Measurements from ENCODE around the gene SLX4. TPM values are rescaled to one million over a fixed set of nuclear protein-coding genes. Genes with fewer than 3 reads are reported as not detected.
A peak's percentile ranks its signal among the peaks of the same experiment; 100 is the strongest.

The SLX4 gene
- polyA plus RNA-seq, 1 experiment: 1.6 TPM

DNA sequence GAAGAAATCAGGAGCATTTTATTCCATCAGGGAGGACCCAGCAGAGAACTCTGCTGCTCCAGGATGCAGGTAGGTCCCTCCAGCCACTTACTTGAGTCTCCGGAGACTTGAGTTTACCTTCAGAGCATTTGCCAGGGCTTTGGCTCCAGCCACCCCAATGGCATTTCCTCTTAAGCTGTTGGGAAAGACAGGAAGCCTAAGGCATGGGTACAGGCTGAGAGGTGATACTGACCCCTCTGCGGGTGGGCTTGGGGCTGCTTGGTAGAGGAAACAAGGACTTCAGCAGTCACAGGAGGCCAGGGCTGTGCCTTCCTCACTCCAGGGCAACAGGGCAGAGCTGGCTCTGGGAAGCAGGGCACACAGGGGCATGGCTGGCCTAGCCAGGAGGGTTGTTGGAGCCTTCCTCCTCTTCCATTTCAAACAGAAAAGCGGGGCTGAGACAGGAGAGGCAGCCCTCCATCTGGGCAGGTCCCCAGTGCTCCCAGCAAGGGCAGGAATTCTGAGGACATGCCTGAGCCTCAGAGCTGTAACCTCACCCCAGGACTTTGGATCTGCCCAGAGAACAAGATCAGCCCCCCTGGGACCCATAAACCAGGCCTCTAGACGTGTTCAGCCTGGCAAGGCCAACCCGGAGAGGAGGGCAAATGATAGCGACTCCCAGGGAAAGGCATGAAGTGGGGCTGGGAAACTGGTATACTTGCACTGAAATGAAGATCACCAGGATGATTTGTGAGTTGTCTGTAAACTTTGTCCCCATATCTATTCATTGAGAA is 68.6 kb downstream of the SLX4 start:
- no peak overlapping the region for H3K4me3 ChIP-seq (ENCODE audit: low read depth, low read length)
- no peaks in the 10 kb centered on the region for H3K27me3 ChIP-seq (ENCODE audit: control insufficient read depth, insufficient read depth, low read length)
- no peak overlapping the region for H3K27ac ChIP-seq (ENCODE audit: low read depth, low read length)
- H3K9me3 ChIP-seq (ENCODE audit: control insufficient read depth, insufficient read depth, low read length): no peaks in the 10 kb centered on the region
- ChIA-PET POLR2A (no interaction called here), CTCF (no interaction called here)
- no peak for DNase-seq (ENCODE audit: low read depth, low spot score)
- TF ChIP-seq, protein P1, sequence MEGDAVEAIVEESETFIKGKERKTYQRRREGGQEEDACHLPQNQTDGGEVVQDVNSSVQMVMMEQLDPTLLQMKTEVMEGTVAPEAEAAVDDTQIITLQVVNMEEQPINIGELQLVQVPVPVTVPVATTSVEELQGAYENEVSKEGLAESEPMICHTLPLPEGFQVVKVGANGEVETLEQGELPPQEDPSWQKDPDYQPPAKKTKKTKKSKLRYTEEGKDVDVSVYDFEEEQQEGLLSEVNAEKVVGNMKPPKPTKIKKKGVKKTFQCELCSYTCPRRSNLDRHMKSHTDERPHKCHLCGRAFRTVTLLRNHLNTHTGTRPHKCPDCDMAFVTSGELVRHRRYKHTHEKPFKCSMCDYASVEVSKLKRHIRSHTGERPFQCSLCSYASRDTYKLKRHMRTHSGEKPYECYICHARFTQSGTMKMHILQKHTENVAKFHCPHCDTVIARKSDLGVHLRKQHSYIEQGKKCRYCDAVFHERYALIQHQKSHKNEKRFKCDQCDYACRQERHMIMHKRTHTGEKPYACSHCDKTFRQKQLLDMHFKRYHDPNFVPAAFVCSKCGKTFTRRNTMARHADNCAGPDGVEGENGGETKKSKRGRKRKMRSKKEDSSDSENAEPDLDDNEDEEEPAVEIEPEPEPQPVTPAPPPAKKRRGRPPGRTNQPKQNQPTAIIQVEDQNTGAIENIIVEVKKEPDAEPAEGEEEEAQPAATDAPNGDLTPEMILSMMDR (IDR thresholded peaks at IDR 0.05; ENCODE audit: low read depth, low read length): no peak

DNA sequence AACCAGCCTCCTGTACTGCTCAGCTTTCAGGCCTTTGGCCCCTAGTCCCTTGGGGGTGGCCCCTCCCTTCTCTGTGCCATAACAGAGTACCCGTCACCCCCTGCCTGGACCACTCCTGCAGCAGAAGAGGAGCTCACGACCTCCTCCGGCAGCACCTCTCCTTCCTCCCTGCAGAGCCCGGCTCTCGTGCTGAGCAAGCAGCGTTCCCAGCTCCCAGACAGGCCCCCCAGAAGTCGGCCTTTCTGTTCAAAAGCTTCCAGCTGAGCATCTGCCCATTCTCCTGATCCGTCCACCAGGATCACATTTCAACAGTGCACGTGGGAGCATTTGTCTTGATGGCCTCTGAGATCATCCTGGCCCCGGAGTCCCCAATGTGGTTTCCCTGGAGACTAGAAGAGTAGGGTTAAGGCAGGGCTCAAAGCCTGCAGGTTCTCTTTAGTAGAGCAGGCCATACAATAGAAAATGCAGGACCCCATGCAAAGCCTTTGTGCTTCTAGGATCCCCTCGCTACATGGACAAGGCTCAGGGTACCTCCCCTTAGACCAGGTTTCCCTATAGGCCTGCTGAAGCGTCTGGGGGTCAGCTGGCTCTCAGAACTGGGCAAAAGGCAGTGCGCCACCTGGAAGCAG is 69.8 kb downstream of the SLX4 start:
- no peak for DNase-seq (ENCODE audit: low read depth, low spot score)
- TF ChIP-seq, protein P1 (IDR thresholded peaks at IDR 0.05; ENCODE audit: low read depth, low read length): no peak
- no peak overlapping the region for H3K4me3 ChIP-seq (ENCODE audit: low read depth, low read length)
- no peaks in the 10 kb centered on the region for H3K27me3 ChIP-seq (ENCODE audit: control insufficient read depth, insufficient read depth, low read length)
- ChIA-PET POLR2A (no interaction called here), CTCF (no interaction called here)
- H3K27ac ChIP-seq (ENCODE audit: low read depth, low read length): no peak overlapping the region
- no peaks in the 10 kb centered on the region for H3K9me3 ChIP-seq (ENCODE audit: control insufficient read depth, insufficient read depth, low read length)

DNA sequence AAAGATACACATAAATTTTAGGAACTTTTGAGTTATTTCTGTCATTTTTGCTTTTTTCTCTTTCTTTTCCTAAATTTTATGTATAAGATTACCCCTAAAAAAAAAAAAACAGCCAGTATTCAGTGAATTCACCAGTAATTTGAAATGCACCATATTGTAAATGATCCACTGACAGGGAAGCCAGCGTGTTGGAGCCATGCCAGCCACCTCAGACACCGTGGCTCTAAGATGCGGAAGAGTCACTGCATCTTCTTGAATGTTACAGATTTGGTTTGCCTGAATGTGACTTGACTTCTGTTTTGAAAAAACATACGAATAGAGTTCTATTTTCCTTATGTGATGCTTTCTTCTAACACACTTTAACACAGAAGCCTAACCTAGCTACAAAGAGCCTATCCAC is 73.2 kb downstream of the SLX4 start:
- Histone ChIP-seq H3K27me3 (ENCODE audit: control insufficient read depth, insufficient read depth, low read length) (no peaks in the 10 kb centered on the region), H3K9me3 (ENCODE audit: control insufficient read depth, insufficient read depth, low read length) (no peaks in the 10 kb centered on the region), H3K4me3 (ENCODE audit: low read depth, low read length) (no peak overlapping the region), H3K27ac (ENCODE audit: low read depth, low read length) (no peak overlapping the region)
- ChIA-PET CTCF (no interaction called here), POLR2A (no interaction called here)
- TF ChIP-seq, protein P1 (IDR thresholded peaks at IDR 0.05; ENCODE audit: low read depth, low read length): no peak
- no peak for DNase-seq (ENCODE audit: low read depth, low spot score)

DNA sequence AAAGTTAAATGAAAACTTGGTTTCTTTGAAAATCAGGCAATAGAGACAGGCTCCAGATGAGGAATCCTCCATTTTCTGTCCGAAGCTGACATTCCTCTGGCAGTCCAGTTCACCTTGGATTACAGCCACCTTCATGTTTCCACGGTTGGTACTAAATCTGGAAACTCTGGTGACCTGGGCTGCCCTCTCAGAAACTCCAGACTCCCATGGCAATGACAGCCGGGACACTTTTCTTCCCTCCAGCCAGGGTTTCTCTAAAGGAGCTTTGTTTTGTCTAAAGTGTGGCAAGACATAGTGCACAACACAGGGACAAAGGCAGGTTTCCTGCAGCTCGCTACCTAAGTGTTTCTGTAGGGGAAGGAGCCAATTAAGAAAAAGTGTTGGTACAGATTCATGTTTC is 74.6 kb downstream of the SLX4 start:
- no peak for DNase-seq (ENCODE audit: low read depth, low spot score)
- H3K9me3 ChIP-seq (ENCODE audit: control insufficient read depth, insufficient read depth, low read length): no peaks in the 10 kb centered on the region
- H3K4me3 ChIP-seq (ENCODE audit: low read depth, low read length): no peak overlapping the region; the same call in 1 of the 2 replicates
- H3K27me3 ChIP-seq (ENCODE audit: control insufficient read depth, insufficient read depth, low read length): no peaks in the 10 kb centered on the region
- ChIA-PET POLR2A (interaction anchor here (0.7 kb wide), 3 partner anchors 10 to 109 kb away, joined by 3 to 5 read pairs (median 3); no protein-coding TSS in a partner anchor), CTCF (interaction anchor here (0.8 kb wide), 1 partner anchor 152 kb away, joined by 3 read pairs; no protein-coding TSS in a partner anchor)
- H3K27ac ChIP-seq (ENCODE audit: low read depth, low read length): peak overlapping the region; percentile 99
- TF ChIP-seq, protein P1 (IDR thresholded peaks at IDR 0.05; ENCODE audit: low read depth, low read length): no peak

DNA sequence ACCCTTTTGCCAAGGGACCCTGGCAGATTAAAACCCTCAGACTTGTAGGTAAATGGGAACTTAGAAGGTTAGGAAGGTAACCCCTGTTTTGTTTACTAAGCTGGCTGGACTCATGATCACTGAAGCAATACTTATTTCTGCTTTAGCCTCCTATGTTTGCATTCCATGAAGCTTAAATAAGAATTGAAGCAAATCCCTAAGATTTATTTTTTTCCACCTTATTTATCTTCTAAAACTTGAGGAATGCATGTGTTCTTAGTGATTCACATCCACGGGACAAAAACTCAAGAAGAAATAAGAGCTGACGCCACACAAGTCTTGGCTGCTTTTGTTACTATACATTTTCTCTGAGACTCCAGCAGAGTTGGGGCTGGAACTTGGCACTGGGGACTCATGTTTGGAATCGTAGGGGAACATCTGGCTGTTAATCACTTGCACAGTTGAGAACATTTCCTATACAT is 75.1 kb downstream of the SLX4 start:
- Histone ChIP-seq H3K27ac (ENCODE audit: low read depth, low read length) (peak overlapping the region; percentile 99), H3K9me3 (ENCODE audit: control insufficient read depth, insufficient read depth, low read length) (no peaks in the 10 kb centered on the region), H3K4me3 (ENCODE audit: low read depth, low read length) (no peak overlapping the region), H3K27me3 (ENCODE audit: control insufficient read depth, insufficient read depth, low read length) (no peaks in the 10 kb centered on the region)
- peak; percentile 86 for DNase-seq (ENCODE audit: low read depth, low spot score)
- POLR2A ChIA-PET: interaction anchor here (0.7 to 0.8 kb wide), 3 partner anchors 22 to 109 kb away, joined by 3 to 5 read pairs (median 5); no protein-coding TSS in a partner anchor
- CTCF ChIA-PET: interaction anchor here (0.7 to 0.8 kb wide), 2 partner anchors 152 to 154 kb away, joined by 3 read pairs; no protein-coding TSS in a partner anchor
- TF ChIP-seq, protein P1 (IDR thresholded peaks at IDR 0.05; ENCODE audit: low read depth, low read length): no peak

All from AG04450 (cell line).